Prostate gland (tissue), 2 donors: ENCODE measurements around the gene BCL11A.

Experiments used
- POLR2A ChIP-seq: fragments of 450-650 bp; IDR thresholded peaks from one replicate; pipeline ENCODE4 v1.6.1; 2016; ENCODE audit warnings: antibody characterized with exemption, mild to moderate bottlenecking
- POLR2AphosphoS5 ChIP-seq: sonication (generic); formaldehyde crosslinking; IDR thresholded peaks from one replicate; pipeline ENCODE4 v1.6.1; 2017; ENCODE audit warnings: antibody characterized with exemption
- TF ChIP-seq, protein P1 (sequence below), 4 experiments: fragments of 200-600 bp in 2 of 4; fragments of 450-650 bp in 2 of 4; sonication (generic) in 2 of 4; IDR thresholded peaks; 1 replicate in 3 of 4; 2 replicates in 1 of 4; pipeline ENCODE4 v1.5.1; 2016 to 2019; ENCODE audit warnings: antibody characterized with exemption in 4 of 4, mild to moderate bottlenecking in 2 of 4, moderate library complexity in 2 of 4

GRCh38 chr2:60550178-60550983 lies 3.1 kb downstream of the BCL11A start:
- TF ChIP-seq, protein P1, sequence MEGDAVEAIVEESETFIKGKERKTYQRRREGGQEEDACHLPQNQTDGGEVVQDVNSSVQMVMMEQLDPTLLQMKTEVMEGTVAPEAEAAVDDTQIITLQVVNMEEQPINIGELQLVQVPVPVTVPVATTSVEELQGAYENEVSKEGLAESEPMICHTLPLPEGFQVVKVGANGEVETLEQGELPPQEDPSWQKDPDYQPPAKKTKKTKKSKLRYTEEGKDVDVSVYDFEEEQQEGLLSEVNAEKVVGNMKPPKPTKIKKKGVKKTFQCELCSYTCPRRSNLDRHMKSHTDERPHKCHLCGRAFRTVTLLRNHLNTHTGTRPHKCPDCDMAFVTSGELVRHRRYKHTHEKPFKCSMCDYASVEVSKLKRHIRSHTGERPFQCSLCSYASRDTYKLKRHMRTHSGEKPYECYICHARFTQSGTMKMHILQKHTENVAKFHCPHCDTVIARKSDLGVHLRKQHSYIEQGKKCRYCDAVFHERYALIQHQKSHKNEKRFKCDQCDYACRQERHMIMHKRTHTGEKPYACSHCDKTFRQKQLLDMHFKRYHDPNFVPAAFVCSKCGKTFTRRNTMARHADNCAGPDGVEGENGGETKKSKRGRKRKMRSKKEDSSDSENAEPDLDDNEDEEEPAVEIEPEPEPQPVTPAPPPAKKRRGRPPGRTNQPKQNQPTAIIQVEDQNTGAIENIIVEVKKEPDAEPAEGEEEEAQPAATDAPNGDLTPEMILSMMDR (IDR thresholded peaks at IDR 0.05): peak in 3 of 4 experiments; percentile 61 to 75 (median 68)
- peak; percentile 80 for TF ChIP-seq POLR2AphosphoS5
- TF ChIP-seq POLR2A: no peak
